Retina (tissue), 1 donor: ENCODE measurements around the gene PACRG.

Source experiments
- DNase-seq: peaks from one replicate; pipeline ENCODE4 v3.0.0-alpha.2; 2016

Gene PACRG

GRCh38 chr6:163218361-163218894 lies 490.7 kb downstream of the PACRG start:
- DNase-seq: no peak

GRCh38 chr6:163226181-163226835 lies 498.5 kb downstream of the PACRG start:
- DNase-seq: no peak

GRCh38 chr6:163226836-163227485 lies 499.2 kb downstream of the PACRG start:
- DNase-seq: no peak

- no peak for DNase-seq
These were observed 500.3 kb downstream of the PACRG start for GRCh38 chr6:163228041-163228440.

GRCh38 chr6:163229050-163229449 lies 501.3 kb downstream of the PACRG start:
- DNase-seq: no peak

- DNase-seq: no peak
These were observed 503.1 kb downstream of the PACRG start for GRCh38 chr6:163230901-163231300.

GRCh38 chr6:163231356-163232014 lies 503.7 kb downstream of the PACRG start:
- DNase-seq: no peak

- DNase-seq: no peak
These were observed 504.3 kb downstream of the PACRG start for GRCh38 chr6:163232015-163232523.

GRCh38 chr6:163232649-163233048 lies 504.9 kb downstream of the PACRG start:
- DNase-seq: no peak

- DNase-seq: no peak
These were observed 509.3 kb downstream of the PACRG start for GRCh38 chr6:163237110-163237509.

- no peak for DNase-seq
These were observed 512.0 kb downstream of the PACRG start for GRCh38 chr6:163239572-163240340.

- DNase-seq: no peak
These were observed 512.8 kb downstream of the PACRG start for GRCh38 chr6:163240556-163240955.

- DNase-seq: no peak
These were observed 513.9 kb downstream of the PACRG start for GRCh38 chr6:163241683-163242082.

- DNase-seq: no peak
These were observed 515.3 kb downstream of the PACRG start for GRCh38 chr6:163243083-163243482.

- no peak for DNase-seq
These were observed 516.2 kb downstream of the PACRG start for GRCh38 chr6:163243692-163244589.

GRCh38 chr6:163248051-163248450 lies 520.3 kb downstream of the PACRG start:
- peak; percentile 61 for DNase-seq

- no peak for DNase-seq
These were observed 521.9 kb downstream of the PACRG start for GRCh38 chr6:163249651-163250101.

GRCh38 chr6:163250116-163250515 lies 522.3 kb downstream of the PACRG start:
- no peak for DNase-seq

- peak; percentile 51 for DNase-seq
These were observed 524.4 kb downstream of the PACRG start for GRCh38 chr6:163252061-163252591.

GRCh38 chr6:163253556-163254213 lies 525.9 kb downstream of the PACRG start:
- no peak for DNase-seq

- no peak for DNase-seq
These were observed 526.6 kb downstream of the PACRG start for GRCh38 chr6:163254341-163254835.
